WTC11 (cell line): ENCODE data around the gene DDX20.

ENCODE experiments used
- CBFB ChIP-seq: sonication (generic); formaldehyde crosslinking; IDR thresholded peaks from 2 replicates; pipeline ENCODE4 v1.8.1; 2022; ENCODE audit warnings: mild to moderate bottlenecking, low read depth, missing genetic modification reagents
- ELF4 ChIP-seq: sonication (generic); formaldehyde crosslinking; IDR thresholded peaks from 2 replicates; pipeline ENCODE4 v1.8.1; 2022; ENCODE audit warnings: low read depth, mild to moderate bottlenecking, moderate library complexity, missing genetic modification reagents
- ESRRA ChIP-seq: sonication (generic); formaldehyde crosslinking; IDR thresholded peaks from 2 replicates; pipeline ENCODE4 v1.8.1; 2022; ENCODE audit warnings: mild to moderate bottlenecking, missing genetic modification reagents, borderline replicate concordance
- FOXK1 ChIP-seq: sonication (generic); formaldehyde crosslinking; IDR thresholded peaks from 2 replicates; pipeline ENCODE4 v1.8.0; 2022; ENCODE audit warnings: mild to moderate bottlenecking, moderate library complexity, missing genetic modification reagents
- JUN ChIP-seq: sonication (generic); formaldehyde crosslinking; IDR thresholded peaks from 2 replicates; pipeline ENCODE4 v1.8.0; 2023; ENCODE audit warnings: mild to moderate bottlenecking, missing genetic modification reagents
- NFE2L1 ChIP-seq: sonication (generic); formaldehyde crosslinking; IDR thresholded peaks from 2 replicates; pipeline ENCODE4 v1.8.1; 2023; ENCODE audit warnings: missing genetic modification reagents
- SMAD3 ChIP-seq: sonication (generic); formaldehyde crosslinking; IDR thresholded peaks from 2 replicates; pipeline ENCODE4 v1.8.0; 2022; ENCODE audit warnings: missing genetic modification reagents, mild to moderate bottlenecking, borderline replicate concordance
- USF1 ChIP-seq: sonication (generic); formaldehyde crosslinking; IDR thresholded peaks from 2 replicates; pipeline ENCODE4 v1.8.0; 2022; ENCODE audit warnings: mild to moderate bottlenecking, missing genetic modification reagents
- ZNF138 ChIP-seq: sonication (generic); formaldehyde crosslinking; conservative IDR thresholded peaks from 2 replicates; pipeline ENCODE4 v1.8.1; 2022; ENCODE audit warnings: mild to moderate bottlenecking, moderate library complexity, missing genetic modification reagents
- ZNF423 ChIP-seq: fragments of 250-450 bp; sonication (Bioruptor Pico); IDR thresholded peaks from 2 replicates; pipeline ENCODE4 v2.1.2; 2022; ENCODE audit warnings: mild to moderate bottlenecking, moderate library complexity
- ZNF512 ChIP-seq: sonication (generic); formaldehyde crosslinking; IDR thresholded peaks from 2 replicates; pipeline ENCODE4 v1.8.1; 2022; ENCODE audit warnings: missing genetic modification reagents, borderline replicate concordance
- TF ChIP-seq, protein P1 (sequence below): fragments of 200-600 bp; IDR thresholded peaks from 2 replicates; pipeline ENCODE4 v1.8.0; 2022; ENCODE audit warnings: antibody characterized with exemption
- TF ChIP-seq, protein P2 (sequence below): sonication (generic); formaldehyde crosslinking; IDR thresholded peaks from 2 replicates; pipeline ENCODE4 v1.8.0; 2023; ENCODE audit warnings: missing genetic modification reagents, mild to moderate bottlenecking, borderline replicate concordance
- TF ChIP-seq, protein P3 (sequence below): sonication (generic); formaldehyde crosslinking; IDR thresholded peaks from 2 replicates; pipeline ENCODE4 v1.8.1; 2023; ENCODE audit warnings: mild to moderate bottlenecking, missing genetic modification reagents, moderate library complexity

- TF ChIP-seq, protein P1, sequence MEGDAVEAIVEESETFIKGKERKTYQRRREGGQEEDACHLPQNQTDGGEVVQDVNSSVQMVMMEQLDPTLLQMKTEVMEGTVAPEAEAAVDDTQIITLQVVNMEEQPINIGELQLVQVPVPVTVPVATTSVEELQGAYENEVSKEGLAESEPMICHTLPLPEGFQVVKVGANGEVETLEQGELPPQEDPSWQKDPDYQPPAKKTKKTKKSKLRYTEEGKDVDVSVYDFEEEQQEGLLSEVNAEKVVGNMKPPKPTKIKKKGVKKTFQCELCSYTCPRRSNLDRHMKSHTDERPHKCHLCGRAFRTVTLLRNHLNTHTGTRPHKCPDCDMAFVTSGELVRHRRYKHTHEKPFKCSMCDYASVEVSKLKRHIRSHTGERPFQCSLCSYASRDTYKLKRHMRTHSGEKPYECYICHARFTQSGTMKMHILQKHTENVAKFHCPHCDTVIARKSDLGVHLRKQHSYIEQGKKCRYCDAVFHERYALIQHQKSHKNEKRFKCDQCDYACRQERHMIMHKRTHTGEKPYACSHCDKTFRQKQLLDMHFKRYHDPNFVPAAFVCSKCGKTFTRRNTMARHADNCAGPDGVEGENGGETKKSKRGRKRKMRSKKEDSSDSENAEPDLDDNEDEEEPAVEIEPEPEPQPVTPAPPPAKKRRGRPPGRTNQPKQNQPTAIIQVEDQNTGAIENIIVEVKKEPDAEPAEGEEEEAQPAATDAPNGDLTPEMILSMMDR, result no peak
- TF ChIP-seq ZNF138 (no peak), SMAD3 (CRISPR knock-in tag) (no peak), ELF4 (CRISPR knock-in tag) (no peak), ESRRA (CRISPR knock-in tag) (no peak), USF1 (CRISPR knock-in tag) (no peak), ZNF512 (CRISPR knock-in tag) (no peak), NFE2L1 (CRISPR knock-in tag) (no peak), FOXK1 (CRISPR knock-in tag) (no peak), CBFB (no peak), JUN (no peak), ZNF423 (CRISPR knock-in tag) (no peak)
- TF ChIP-seq, protein P2, sequence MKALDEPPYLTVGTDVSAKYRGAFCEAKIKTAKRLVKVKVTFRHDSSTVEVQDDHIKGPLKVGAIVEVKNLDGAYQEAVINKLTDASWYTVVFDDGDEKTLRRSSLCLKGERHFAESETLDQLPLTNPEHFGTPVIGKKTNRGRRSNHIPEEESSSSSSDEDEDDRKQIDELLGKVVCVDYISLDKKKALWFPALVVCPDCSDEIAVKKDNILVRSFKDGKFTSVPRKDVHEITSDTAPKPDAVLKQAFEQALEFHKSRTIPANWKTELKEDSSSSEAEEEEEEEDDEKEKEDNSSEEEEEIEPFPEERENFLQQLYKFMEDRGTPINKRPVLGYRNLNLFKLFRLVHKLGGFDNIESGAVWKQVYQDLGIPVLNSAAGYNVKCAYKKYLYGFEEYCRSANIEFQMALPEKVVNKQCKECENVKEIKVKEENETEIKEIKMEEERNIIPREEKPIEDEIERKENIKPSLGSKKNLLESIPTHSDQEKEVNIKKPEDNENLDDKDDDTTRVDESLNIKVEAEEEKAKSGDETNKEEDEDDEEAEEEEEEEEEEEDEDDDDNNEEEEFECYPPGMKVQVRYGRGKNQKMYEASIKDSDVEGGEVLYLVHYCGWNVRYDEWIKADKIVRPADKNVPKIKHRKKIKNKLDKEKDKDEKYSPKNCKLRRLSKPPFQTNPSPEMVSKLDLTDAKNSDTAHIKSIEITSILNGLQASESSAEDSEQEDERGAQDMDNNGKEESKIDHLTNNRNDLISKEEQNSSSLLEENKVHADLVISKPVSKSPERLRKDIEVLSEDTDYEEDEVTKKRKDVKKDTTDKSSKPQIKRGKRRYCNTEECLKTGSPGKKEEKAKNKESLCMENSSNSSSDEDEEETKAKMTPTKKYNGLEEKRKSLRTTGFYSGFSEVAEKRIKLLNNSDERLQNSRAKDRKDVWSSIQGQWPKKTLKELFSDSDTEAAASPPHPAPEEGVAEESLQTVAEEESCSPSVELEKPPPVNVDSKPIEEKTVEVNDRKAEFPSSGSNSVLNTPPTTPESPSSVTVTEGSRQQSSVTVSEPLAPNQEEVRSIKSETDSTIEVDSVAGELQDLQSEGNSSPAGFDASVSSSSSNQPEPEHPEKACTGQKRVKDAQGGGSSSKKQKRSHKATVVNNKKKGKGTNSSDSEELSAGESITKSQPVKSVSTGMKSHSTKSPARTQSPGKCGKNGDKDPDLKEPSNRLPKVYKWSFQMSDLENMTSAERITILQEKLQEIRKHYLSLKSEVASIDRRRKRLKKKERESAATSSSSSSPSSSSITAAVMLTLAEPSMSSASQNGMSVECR (CRISPR knock-in tag), result no peak
- TF ChIP-seq, protein P3, sequence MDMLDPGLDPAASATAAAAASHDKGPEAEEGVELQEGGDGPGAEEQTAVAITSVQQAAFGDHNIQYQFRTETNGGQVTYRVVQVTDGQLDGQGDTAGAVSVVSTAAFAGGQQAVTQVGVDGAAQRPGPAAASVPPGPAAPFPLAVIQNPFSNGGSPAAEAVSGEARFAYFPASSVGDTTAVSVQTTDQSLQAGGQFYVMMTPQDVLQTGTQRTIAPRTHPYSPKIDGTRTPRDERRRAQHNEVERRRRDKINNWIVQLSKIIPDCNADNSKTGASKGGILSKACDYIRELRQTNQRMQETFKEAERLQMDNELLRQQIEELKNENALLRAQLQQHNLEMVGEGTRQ (CRISPR knock-in tag), result no peak
Observed at GRCh38 chr1:111786669-111787207, 31.0 kb downstream of the DDX20 start.
